GM13977 (cell line): ENCODE results near the gene GP1BA.
"Not testable (repeated sequence)": the region's sequence is repeated elsewhere in the genome, so short reads cannot be mapped to it uniquely, and the experiment has no call there.

Experiments used
- DNase-seq: peaks from one replicate; pipeline ENCODE4 v3.0.0; 2012; ENCODE audit warnings: low spot score
- in situ Hi-C: fragments of 300-500 bp; cut with MboI; formaldehyde crosslinking; loops from one replicate; pipeline ENCODE4 v1.12.0; 2022; ENCODE audit warnings: low sequenced_read_pairs, low pct_unique_long_range_greater_than_20kb, mixed read lengths, inconsistent platforms; ENCODE audit not compliant: unreplicated experiment
- TF ChIP-seq, protein P1 (sequence below): IDR thresholded peaks from 2 replicates; pipeline ENCODE4 v1.5.1; 2012; ENCODE audit warnings: mild to moderate bottlenecking, control low read depth; ENCODE audit not compliant: insufficient read depth; ENCODE audit errors: extremely low read depth, missing control alignments

Gene GP1BA

DNA sequence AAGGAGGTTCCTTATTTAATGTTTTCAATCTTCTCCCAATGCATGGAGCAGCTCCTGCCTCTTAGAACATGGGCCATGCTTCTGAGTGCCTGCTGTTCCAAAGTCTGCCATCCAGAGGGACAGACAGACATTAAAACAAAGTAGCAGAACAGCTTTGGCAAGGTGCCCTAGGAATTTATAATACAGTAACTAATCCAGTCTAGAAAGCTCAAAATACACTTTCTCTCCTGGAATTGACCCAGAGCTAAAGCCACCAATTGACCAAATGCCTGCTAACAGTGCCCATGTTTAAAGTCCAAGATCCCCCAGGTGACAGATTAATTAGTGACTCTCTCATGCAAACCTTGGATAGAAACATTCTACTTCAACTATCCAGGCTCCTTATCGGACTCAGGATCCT, 18.1 kb upstream of the GP1BA start:
- in situ Hi-C loops, result no loop called here
- no peak for DNase-seq
- TF ChIP-seq, protein P1, sequence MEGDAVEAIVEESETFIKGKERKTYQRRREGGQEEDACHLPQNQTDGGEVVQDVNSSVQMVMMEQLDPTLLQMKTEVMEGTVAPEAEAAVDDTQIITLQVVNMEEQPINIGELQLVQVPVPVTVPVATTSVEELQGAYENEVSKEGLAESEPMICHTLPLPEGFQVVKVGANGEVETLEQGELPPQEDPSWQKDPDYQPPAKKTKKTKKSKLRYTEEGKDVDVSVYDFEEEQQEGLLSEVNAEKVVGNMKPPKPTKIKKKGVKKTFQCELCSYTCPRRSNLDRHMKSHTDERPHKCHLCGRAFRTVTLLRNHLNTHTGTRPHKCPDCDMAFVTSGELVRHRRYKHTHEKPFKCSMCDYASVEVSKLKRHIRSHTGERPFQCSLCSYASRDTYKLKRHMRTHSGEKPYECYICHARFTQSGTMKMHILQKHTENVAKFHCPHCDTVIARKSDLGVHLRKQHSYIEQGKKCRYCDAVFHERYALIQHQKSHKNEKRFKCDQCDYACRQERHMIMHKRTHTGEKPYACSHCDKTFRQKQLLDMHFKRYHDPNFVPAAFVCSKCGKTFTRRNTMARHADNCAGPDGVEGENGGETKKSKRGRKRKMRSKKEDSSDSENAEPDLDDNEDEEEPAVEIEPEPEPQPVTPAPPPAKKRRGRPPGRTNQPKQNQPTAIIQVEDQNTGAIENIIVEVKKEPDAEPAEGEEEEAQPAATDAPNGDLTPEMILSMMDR, result no peak

DNA sequence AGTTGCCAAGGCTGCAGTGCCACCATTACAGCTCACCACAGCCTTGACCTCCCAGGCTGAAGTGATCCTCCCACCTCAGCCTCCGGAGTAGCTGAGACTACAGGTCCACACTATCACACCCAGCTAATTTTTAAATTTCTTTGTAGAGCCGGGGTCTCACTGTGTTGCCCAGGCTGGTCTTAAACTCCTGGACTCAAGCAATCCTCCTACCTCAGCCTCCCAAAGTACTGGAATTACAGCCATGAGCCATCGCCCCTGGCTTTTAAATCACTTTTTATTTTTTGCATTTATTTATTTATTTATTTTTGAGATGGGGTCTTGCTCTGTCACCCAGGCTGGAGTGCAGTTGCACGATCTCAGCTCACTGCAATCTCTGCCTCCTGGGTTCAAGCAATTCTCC, 17.5 kb upstream of the GP1BA start:
- DNase-seq, in situ Hi-C loops: not testable (repeated sequence)

DNA sequence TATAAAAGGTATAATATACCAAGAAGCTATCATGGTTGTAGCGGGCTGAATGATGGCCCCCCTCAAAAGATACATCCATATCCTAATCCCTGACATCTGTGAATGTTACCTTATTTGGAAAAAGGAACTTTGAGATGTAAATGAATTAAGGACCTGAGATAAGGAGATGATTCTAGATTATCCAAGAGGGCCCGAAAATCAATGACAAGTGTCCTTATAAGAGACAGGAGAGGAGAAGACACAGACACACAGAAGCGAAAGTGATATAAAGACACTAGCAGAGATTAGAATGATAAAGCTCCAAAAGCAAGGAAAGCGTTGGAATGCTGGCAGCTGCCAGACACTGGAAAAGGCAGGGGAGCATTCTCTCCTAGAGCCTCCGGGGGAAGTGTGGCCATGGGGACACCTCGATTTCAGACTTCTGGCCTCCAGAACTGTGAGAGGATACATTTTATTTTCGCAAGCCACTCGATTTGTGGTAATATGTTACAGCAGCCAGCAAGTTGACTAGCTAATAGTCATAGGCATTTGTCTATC, 12.5 kb upstream of the GP1BA start:
- no peak for DNase-seq
- in situ Hi-C loops, result no loop called here
- TF ChIP-seq, protein P1, result no peak

DNA sequence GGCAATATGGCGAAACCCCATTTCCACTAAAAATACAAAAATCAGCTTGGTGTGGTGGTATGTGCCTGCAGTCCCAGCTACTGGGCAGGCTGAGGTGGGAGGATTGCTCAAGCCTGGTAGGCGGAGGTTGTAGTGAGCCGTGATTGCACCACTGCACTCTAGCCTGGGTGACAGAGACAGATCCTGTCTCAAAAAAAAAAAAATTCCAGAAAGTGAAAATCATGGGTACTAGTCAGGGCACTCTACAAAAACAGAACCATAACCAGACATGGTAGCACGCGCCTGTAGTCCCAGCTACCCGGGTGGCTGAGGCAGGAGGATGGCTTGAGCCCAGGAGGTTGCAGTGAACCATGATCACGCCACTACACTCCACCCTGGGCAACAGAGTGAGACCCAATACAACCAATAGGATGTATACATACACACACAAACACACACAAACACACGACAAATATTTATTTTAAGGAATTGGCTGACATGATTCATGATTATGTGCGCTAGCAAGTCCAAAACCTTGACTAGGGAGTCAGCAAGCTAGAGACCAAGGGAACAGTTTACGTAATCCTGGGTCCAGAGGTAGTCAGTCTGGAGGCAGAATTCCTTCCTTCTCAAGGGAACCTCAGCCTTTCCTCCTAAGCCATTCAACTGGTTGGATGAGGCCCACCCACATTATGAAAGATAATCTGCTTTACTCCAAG, 11.6 kb upstream of the GP1BA start:
- TF ChIP-seq, protein P1, result no peak
- DNase-seq, result no peak
- in situ Hi-C loops, result no loop called here

DNA sequence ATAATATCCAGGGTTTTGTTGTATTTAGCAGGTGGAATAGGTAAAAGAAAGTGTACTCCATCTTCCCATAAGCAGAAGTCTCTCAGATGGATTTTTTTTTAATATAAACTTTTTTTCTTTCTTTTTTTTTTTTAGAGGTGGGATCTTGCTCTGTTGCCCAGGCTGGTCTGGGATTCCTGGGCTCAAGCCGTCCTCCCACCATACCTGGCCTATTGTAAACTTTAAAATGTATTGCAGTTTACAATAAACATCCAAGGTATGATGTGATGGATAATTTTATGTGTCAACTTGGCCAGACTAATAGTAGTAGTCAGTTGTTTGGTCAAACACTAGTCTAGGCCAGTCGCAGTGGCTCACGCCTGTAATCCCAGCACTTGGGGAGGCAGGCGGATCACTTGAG, 10.8 kb upstream of the GP1BA start:
- in situ Hi-C loops, result no loop called here
- TF ChIP-seq, protein P1, result no peak
- DNase-seq, result no peak

DNA sequence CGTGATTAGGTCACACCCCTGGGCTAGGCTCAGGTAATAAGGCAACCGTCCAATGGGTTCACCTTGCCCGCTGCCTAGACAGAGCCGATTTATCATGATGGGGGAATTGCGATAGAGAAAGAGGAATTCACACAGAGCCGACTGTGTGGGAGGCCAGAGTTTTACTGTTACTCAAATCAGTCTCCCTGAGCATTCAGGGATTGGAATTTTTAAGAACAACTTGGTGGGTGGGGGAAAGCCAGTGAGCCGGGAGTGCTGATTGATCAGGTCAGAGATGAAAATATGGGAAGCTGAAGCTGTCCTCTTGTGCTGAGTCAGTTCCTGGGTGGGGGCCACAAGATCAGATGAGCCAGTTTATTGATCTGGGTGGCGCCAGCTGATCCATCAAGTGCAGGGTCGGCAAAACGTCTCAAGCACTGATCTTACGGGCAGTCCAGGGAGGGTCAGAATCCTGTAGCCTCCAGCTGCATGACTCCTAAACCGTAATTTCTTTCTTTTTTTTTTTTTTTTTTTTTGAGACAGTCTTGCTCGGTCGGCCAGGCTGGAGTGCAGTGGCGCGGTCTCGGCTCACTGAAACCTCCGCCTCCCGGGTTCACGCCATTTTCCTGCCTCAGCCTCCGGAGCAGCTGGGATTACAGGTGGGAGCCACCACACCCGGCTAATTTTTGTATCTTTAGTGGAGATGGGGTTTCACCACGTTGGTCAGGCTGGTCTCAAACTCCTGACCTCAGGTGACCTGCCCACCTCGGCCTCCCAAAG, 5.3 kb upstream of the GP1BA start:
- in situ Hi-C loops, result not testable (repeated sequence)

DNA sequence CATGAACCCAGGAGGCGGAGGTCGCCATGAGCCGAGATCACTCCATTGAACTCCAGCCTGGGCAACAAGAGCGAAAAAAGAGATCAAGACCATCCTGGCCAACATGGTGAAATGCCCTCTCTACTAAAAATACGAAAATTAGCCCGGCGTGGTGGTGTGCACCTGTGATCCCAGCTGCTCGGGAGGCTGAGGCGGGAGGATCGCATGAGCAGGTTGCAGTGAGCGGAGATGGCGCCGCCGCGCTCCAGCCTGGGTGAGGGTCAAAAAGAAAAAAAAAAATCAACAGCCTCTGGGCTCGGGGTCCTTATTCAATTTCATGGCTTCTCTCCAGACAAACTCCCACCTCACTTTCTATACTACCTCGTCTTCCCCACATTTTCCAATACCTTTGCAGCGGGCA, 3.2 kb upstream of the GP1BA start:
- in situ Hi-C loops, result no loop called here
- TF ChIP-seq, protein P1, result no peak
- DNase-seq, result no peak

More for the DNA sequence above, 5.3 kb upstream of the GP1BA start:
- not testable (repeated sequence) for DNase-seq
